Suppressor macrophage treated with lipopolysaccharide for 1 hour (primary cell): ENCODE results near the gene OTOGL.
A peak's percentile ranks its signal among the peaks of the same experiment; 100 is the strongest.
"Not testable (repeated sequence)": the region's sequence is repeated elsewhere in the genome, so short reads cannot be mapped to it uniquely, and the experiment has no call there.

Experiments used
- DNase-seq, 3 donors: peaks; one replicate each; pipeline ENCODE4 v3.0.0-alpha.2; 2020 to 2022

OTOGL gene, protein sequence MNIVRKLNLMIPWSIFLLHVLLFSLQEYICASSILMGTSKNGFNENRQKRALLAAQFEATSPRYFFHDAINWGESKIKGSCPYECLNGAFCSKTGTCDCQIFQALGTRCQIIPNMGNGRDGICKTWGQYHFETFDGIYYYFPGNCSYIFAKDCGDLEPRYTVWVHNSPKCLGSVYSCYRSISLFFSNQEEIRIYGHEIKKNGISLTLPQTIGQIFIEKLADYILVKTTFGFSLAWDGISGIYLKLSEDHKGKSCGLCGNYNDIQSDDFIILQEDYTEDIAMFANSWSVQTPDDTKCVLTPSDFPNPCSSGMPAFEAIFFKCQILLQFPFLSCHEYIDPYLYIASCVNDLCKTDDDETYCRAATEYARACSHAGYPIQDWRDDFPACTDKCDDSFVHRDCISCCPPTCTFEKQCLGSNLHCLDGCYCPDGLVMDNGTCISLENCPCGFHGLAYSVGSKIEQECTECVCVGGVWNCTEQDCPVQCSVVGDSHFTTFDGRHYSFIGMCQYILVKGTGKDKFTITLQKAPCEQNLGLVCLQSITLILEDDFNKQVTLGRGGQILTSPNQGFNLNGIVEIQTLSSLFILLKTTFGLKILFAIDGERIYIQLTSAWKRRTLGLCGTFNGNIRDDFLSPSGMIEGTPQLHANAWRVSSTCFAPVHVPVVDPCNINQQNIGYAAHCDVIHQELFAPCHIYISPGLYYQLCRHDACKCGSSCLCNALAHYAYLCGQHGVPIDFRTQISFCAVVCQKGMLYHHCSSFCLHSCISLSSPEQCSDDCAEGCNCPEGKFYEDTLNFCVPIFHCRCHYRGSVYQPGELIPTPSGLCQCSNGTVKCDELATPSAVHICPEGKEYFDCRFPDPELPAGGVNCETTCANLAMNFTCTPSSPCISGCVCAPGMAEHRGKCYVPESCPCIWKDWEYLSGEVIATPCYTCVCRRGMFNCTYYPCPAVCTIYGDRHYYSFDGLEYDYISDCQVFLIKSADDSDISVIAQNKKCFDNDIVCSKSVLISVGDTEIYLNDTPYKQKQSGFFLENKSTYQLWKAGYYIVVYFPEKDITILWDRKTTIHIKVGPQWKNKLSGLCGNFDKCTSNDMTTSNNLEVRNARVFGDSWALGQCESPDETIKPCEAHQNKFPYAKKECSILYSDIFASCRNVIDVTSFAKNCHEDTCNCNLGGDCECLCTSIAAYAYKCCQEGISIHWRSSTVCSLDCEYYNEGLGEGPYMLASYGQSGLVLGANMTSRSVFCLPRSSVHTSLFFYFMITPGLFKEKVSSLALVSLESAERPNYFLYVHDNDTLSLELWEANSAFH (N-terminal part only)

DNA sequence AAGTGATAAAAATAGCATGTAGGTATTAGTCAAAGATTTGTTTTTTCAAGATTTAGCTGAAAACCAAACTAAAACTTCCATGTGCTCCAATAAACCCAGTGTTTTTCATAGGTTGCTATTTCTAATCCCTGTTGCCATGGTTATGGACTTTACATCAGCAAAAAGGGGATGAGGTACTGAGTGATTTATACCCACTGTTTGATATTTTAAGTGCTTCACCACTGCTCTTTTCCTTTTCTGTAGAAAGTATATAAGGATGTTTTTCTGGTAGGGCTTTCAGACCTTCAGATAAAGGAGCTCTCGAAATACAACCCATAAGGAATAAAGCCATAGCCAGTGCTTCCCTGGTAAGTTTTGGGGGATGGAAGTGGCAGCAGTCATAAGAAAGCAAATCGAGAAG, at the start of gene OTOGL:
Gene OTOGL (plus strand): TSS at position 279 of the 400 bp plus-strand sequence. CDS start 109,895 bp downstream, outside the sequence.
- no peak for DNase-seq

DNA sequence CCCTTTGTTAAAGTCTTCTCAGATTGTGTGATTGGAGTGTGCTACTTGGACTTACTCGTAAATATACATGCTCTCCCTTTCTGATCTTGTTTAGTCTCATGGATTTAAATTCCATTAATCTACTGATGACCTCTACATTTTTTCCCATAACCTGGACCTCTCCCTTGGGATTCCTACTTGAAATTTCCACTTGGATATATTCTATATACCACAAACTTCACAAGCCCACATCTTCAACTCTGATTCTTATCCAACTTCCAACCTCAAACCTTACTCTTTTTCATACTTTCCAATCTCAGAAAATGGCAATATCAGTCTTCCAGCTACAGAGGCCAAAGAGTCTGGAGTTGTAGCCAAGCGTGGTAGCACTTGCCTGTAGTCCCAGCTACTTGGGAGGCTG, 49.1 kb upstream of the OTOGL start:
- DNase-seq, result no peak

DNA sequence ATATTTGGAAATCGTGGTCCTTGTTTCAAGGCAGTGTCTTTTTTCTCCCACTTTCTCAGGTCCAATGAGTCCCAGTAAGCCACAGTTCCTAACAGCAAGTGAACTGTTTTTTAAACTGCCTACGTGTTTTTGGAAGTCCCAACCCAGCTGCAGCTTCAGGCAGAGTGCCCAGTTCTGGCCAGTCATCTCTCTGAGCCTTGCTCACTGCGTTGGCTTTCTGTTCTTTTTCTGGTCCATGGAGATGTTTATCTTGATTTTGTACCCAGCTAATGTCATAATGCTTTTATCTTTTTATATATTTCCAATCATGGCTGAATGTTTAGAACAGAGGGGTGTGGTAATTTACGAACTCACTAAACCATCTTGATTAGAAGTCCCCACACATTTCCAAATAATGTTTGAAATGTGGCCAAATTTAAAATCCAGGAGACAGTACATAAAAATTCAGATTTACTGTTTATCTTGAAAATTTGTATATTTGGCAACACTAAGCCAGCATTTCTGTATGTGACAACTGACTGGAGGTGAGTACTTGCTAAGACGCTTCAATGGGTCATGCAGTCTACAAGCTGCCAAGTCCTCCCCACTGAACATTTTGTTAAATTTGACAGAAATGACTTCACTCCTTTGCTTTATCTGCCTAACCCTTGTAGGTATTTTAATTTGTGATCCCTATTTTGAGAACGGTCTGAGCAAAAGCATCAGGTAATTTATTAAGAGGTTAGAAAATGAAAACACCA, 46.1 kb upstream of the OTOGL start:
- no peak for DNase-seq

DNA sequence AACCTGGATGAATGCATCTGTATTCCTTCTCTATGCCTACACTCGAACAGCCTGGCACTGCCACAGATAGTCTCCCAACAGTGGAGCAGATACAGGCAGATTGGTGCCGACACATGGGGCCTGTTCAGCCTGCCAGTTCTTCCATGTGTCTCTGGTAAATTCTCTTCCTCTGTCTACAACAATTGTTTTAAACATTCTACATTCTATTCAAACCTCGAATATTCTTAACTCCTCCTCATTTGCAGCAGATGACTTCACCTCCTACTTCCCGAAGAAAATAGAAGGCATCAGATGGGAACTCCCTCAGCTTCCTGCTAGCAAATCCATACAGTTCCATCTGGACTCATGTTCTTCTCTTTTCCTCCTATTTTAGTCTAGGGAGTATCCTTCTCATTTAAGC, 43.1 kb upstream of the OTOGL start:
- no peak for DNase-seq

- DNase-seq, result no peak
These were observed 42.5 kb upstream of the OTOGL start for GRCh38 chr12:80056845-80057244.

GRCh38 chr12:80058586-80058985, 40.8 kb upstream of the OTOGL start:
- no peak for DNase-seq

DNA sequence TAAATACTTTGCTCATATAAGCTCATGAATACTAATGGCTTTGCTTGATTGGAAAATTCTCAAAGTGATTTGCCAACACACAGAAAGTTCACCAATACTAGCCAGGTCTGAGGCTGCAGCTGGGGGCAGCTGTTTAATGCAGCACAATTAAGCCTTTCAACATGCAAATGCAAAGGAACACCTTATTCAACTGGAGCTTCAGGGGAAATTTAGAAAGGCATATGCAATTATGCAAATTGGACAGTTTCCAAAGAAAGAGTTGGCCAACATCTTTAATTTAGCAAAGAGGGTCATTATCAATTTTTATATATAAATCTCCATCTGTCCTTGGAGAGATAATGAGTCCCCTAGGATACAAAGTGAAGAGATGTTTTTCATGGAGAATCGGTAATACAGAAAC, 40.2 kb upstream of the OTOGL start:
- no peak for DNase-seq

DNA sequence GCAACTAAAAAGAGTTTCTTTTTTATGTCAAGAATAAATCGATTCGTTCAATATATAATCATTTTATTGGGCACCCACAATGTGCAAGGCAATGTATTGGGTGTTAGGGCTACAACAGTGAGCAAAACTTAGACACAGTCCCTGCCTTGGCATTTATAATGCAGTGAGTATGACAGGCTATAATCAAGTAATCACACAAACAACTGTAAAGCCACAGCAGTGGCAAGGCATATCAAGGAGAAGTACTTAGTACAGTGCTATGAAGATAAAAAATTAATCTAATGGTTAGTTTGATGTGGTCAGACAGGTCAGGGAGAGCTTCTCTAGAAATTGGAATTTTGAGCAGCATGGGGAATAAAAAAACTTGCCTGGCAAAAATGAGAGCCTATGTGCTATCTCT, 39.5 kb upstream of the OTOGL start:
- no peak for DNase-seq

- DNase-seq, result no peak
These were observed 35.1 kb upstream of the OTOGL start for GRCh38 chr12:80064269-80064668.

- no peak for DNase-seq
These were observed 34.4 kb upstream of the OTOGL start for GRCh38 chr12:80064951-80065350.

DNA sequence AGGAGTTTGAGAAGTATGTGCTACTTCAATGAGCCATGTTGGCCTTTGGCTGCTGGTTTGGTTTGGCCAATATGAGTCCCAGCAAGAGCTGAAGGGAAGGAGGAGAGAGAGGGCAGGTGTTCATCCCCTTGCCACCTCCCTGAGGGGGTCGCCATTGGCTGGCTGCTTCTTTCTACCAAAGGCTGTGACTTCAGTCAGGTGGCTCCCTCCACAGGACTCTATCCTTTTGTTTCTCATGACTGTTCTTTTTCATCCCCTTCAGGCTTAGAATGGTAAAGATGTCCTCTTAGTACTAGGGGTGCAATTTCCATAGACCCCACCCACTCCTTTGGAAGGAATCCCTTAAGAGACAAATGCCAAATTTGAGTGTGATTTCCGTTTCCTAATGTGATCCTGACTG, 31.2 kb upstream of the OTOGL start:
- DNase-seq, result no peak

DNA sequence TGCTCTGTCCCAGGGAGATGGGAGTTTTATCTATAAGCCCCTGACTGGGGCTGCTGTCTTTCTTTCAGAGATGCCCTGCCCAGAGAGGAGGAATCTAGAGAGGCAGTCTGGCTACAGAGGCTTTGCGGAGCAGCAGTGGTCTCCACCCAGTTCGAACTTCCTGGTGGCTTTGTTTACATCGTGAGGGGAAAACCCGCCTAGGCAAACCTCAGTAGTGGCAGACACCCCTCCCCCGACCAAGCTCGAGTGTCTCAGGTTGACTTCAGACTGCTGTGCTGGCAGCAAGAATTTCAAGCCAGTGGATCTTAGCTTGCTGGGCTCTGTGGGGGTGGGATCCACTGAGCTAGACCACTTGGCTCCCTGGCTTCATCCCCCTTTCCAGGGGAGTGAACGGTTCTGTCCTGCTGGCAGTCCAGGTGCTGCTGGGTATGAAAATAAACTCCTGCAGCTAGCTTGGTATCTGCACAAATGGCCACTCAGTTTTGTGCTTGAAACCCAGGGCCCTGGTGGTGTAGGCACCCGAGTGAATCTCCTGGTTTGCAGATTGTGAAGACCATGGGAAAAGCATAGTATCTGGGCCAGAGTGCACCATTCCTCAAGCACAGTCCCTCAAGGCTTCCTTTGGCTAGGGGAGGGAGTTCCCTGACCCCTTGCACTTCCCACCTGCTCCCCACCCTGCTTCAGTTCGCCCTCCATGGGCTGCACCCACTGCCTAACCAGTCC, 15.3 kb upstream of the OTOGL start:
- DNase-seq, result not testable (repeated sequence)

DNA sequence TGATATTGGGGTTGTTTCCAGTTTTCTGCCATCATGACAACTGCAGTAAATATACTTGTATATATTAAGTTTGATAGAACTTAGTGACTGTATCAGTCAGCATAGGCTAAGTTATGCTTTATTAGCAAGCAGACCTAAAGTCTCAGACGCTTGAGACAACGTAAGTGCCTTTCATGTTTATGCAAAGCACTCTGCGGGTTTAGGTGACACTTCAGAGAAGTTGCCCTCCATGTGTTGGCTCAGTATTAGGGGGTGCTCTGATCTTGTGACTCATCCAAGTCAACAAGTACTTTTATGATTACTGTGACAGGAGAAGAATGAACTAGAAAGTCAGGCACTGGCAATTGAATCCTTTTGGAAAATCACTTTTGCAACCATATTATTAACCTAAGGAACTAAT, 13.3 kb upstream of the OTOGL start:
- no peak for DNase-seq

GRCh38 chr12:80087486-80088213, 11.7 kb upstream of the OTOGL start:
- no peak for DNase-seq

- DNase-seq, result no peak
These were observed 1.3 kb downstream of the OTOGL start for GRCh38 chr12:80100591-80100990.

- DNase-seq, result peak; percentile 2 to 26 (median 24)
These were observed 1.8 kb downstream of the OTOGL start for GRCh38 chr12:80101126-80101525.

GRCh38 chr12:80107221-80107620, 7.9 kb downstream of the OTOGL start:
- DNase-seq, result no peak

GRCh38 chr12:80116735-80117134, 17.4 kb downstream of the OTOGL start:
- no peak for DNase-seq

DNA sequence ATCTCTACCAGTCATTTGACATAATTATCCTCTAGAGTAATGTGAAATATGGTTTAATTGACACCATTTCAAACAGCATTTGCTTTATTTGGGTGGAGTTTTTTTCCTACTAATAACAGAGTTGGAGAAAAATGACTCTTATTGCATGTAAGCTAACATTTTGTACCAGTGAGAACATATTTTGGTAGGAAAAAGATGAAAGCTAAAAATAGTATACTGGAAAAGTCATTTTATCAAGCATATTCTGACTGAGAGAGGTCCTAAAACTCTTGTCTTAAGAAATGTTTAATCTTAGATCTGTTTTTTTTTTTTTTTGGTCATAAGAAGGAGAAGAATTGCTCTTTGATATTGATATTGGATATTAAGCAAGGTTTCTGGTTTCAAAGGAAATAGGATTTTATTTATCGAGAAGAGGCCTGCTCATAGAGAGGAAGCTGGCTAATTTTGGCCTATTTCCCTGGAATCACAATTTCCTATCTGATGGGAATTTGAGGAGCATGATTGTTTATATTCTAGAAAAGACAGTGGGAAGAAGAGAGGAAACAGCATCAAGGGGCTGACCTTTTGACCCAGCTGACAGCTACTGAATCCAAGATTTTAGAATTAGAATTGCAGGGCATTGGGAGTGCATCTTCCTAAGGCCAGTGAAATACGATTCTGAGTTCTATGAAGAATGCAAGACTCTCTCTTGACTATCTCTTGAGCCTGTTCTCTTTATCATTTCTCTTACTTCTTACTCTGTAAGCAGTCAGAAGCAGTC, 19.4 kb downstream of the OTOGL start:
- no peak for DNase-seq

DNA sequence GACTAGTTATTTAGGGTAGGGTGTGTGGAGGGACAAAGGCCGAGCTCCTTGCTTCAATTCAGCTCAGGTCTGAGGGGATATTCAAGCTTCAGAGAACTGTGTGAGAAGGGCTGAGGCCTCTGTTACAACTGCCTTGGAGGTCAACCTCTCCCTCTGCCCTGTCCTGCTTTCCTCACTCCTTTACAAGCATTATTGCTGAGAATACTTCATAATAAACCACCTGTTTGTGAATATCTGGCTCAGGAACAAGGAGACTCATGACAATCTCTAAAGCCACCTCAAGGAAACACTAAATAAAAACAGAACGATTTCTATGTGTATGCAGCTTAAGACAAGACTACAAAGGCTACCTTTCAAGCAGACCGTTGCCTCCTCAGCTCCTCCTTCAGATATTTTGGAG, 21.7 kb downstream of the OTOGL start:
- DNase-seq, result no peak
